ENCODE results near the gene TRPM3.

Gene TRPM3

DNA sequence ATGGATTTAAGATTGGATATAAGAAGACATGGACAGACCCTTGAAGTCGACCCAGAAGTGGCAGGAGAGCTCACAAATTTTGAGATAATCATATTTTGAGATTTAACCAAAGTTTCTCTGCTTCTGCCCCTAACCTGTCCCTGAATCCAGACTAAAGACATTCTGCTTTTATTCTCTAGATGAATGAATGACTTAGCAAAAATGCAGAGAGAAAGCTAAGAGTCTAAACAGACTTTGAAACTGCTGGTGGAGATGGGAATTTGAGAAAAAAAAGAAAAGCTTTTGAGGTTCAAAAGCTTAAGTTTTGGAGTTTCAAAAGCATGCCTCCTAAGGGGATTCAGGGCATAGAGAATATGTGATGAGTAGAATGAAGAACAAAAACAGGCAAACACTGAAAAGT lies 621.8 kb downstream of the TRPM3 start:
- no peak for DNase-seq

DNA sequence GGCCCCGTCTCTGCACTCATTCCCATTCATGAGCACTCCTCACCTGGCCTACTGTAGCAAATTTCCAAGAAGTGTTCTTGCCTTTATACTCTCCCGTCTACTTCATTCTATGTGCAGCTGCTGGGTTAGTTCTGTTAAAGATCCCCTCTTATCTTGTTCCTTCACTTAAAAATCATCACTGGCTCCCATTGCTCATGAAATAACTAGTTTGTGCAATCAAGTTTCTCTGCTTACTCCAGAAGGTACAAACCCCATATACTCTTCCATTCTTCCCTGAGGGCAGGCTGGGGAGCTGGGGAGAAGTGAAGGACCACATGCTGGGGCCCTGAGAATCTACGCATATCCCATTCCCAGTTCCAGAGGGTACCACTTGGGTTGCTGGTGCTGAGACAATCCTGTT lies 622.6 kb downstream of the TRPM3 start:
- no peak for DNase-seq

DNA sequence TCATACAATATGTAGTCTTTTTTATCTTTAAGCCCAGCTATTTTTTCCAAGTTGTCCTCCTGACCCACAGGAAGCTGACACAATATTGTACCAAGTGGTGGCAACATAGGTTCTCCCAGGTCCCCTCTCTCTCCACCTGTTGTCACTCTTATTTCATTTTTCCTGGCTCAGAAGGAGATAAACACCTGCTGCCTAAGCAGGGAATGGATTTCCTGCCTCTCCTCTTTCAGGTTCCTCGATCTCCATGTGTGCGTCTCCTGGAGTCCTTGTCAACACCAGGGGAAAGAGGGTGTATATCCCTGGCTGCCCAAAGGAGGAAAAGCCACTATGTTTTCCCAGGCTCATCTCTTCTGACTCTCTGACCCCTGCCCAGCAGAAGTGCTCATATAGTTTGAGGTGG lies 625.2 kb downstream of the TRPM3 start:
- no peak for DNase-seq

DNA sequence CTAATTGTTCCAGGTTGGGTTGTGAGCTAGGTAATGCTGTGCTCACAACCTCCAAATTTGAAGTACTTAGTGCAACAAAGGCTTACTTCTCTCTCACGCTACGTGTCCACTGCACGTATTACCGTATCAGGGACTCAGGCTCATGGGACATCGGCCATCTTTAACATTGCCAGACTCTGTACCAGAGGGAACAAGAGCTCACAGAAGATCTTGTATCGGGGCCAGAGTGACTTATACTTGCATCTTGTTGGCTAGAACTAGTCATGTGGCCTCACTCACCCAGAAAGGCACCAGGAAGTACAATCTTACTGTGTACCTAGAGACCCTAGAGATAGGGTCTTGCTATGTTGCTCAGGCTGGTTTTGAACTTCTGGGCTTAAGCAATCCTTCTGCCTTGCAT lies 625.9 kb downstream of the TRPM3 start:
- DNase-seq = no peak

DNA sequence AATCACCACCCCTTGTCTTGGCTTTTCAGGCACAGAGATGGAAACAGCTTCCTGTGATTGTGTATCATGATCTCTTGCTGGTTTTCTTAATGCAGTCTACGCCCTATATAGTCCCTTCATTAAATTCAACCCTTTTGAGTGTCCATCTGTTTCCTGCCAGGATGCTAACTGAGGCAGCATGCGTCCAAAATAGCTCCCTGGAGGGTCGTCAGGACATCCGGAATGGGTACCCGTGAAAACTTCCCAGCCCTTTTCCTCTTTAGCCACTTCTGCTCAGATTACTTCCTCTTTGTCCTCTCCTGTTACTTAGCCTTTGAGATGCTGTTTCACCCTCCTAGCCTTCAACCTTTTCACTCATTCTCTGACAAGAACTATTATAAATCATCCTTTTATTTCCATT lies 627.2 kb downstream of the TRPM3 start:
- no peak for DNase-seq

DNA sequence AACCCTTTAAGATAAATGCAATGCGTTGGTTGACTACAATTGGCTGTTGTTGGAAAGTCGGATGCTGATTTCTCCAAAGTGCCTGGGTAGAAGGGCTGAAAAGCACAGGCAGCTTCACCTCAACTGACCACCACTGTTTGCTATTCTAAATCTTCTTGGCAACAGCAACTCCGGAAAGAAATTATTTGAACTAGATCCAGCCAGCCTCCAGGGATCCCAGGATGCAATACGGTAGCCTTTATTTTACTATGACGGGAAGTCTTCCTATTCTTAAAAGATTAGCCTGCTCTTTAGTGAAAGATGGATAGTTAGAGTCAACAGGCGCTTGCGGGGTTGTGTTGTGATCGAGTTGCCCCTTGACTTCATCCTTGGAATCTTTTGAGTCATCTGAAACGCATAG lies 628.4 kb downstream of the TRPM3 start:
- DNase-seq = no peak

DNA sequence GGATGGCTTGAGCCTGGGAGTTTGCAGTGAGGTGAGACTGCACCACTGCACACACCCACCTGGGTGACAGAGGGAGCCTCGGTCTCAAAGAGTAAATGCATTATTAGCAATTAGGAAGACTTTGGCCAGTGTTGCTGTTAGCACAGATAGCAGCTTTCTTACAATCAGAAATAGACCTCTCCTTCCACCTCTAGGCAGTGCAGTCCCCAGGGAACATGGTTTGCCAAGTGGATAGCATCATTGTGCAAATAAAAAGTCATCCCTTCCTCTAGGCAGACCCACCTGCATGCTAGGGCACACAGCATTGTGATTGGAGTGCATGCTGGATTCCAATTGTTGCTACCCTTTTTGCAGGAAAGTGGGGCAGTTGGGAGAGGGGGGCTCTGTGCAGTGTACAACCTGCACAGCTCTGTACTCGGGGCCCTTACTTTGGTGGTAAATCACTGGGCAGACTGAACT lies 629.1 kb downstream of the TRPM3 start:
- no peak for DNase-seq

DNA sequence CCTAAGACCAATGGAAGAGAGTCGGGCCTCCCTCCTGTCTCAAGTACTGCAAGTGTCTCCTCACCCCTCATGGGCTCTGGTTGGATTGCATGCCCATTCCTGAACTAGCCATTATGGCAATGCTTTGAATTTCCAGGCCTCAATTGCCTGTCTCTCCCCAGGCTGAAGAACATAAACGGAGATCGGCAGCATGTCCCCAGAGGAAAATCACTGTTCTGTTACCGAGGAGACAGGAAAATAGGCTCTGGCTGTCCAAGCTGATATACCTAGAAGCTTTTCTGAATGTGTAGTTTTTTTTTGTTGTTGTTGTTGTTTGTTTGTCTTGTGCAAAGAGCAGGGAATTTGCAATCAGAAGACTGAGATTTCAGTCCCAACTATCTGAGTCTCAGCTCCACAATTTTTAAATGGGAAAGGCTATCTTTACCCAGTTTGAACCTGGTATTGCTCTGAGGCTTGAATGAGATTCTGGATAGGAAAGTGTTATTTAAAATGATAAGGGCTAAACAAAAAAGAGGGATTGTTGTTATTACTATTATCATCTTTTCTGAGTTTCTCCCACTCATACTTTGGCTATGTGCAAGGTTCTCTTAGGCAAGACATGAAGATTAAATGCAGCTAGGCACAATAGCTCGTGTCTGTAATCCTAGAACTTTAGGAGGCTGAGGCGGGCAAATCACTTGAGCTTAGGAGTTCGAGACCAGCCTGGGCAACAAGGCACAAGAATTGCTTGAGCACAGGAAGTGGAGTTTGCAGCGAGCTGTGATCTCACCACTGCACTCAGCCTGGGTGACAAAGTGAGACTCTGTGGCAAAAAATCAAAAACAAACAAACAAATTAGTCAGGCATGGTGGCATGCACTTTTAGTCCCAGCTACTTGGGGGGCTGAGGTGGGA lies 629.7 kb downstream of the TRPM3 start:
- DNase-seq = no peak

DNA sequence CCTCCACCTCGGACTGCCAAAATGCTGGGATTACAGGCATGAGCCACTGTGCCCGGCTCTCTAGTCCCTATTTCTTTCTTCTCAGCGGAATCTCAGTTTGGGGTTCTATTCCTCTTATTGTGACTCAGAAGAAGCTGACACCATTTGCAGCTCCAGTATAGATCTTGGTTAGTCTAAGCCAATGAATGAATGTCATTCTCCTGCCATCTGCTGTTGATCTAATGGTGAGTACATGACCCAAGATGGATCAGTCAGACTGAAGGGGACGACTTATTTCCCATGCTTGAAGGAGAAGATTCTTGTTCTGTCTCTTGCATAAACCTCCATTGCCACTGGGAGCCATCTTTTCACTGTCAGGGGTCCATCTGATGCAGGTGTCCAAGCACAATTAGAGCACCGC lies 630.9 kb downstream of the TRPM3 start:
- DNase-seq = no peak

DNA sequence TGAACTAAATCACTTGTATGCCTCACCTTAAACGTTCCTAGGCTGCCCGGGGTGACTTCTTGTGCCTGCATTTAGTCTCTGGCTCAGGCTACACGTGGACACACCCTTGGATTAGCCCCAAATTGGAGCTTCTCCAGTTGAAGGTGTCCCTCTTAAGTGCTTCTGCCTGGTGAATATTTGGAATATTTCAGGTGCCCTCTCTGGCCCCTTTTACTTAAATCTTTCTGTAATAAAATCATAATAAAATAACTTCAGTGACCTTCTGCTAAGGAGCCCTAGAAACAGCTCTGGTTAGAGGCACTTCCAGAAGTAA lies 632.7 kb downstream of the TRPM3 start:
- no peak for DNase-seq

DNA sequence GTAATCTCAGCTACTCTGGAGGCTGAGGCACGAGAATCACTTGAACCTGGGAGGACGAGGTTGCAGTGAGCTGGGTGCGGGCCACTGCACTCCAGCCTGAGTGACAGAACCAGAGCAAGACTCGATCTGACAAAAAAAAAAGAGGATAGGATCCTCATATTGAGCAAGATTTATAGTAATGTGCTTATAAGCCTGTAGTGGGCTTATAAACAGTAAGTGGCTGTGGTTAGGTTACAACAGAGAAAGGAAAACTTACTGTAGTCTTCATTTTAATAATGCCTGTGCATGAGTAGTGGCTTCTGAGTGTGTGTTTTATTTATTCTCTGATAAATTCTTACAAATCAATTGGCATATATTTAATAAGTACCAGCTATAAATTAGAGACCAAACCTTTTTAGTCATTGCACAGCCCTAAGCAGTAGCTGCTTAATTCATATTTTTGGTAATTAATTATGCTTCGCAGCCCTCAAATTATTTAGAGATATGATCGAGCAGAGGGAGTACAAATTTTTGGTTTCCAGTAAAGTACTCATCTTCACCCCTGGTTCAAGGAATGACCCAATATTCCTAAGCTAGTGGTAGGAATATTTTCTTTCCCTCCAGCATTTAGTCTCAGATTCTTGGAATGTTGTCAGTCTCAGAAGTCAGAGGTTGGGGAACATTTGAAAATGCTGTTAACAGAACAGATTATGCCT lies 633.2 kb downstream of the TRPM3 start:
- no peak for DNase-seq

DNA sequence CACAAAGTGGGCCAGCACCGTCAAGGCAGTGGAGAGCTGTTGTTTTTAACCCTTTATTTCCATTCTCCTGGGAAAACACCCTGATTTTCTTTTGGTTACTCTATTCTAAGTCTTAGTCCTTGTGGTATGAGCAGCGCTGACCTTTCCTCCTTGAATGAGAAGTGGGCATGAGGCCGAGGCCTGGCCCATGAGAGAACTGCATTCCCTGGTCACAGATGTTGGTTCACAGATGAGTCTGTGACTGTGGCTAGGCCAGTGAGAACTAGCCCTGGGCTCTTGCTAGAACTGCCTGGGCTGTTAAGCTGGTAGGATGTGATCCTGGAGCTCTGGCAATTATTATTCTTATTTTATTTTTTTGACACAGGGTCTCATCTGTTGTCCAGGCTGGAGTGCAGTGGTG lies 635.3 kb downstream of the TRPM3 start:
- no peak for DNase-seq

DNA sequence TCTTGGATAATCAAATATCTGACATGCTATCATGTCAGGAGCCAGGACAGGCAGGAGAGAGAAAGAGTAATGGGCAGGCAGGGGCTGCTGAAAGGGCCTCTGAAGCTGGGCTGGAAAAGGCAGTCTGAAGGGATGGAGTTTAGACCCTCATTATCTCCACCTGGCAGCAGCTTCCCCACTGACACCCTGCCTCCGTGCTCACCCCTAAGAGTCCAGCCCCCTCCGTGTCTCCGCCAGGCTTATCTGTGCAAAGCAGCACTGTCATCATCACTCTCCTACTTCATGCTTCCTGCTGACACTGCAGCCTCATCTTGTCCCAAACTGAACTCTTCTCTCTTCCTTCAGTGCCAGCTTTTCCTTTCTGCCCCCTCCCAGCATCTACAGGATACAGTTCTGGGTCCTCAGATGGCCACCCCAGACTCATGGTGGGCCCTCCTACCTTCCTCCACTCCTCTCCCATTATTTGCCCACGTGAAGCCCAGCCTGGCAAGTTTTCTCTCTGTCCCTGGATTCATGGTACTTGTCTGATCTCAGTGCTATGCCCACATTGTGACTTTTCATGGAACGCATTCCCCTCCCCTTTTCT lies 636.1 kb downstream of the TRPM3 start:
- no peak for DNase-seq

DNA sequence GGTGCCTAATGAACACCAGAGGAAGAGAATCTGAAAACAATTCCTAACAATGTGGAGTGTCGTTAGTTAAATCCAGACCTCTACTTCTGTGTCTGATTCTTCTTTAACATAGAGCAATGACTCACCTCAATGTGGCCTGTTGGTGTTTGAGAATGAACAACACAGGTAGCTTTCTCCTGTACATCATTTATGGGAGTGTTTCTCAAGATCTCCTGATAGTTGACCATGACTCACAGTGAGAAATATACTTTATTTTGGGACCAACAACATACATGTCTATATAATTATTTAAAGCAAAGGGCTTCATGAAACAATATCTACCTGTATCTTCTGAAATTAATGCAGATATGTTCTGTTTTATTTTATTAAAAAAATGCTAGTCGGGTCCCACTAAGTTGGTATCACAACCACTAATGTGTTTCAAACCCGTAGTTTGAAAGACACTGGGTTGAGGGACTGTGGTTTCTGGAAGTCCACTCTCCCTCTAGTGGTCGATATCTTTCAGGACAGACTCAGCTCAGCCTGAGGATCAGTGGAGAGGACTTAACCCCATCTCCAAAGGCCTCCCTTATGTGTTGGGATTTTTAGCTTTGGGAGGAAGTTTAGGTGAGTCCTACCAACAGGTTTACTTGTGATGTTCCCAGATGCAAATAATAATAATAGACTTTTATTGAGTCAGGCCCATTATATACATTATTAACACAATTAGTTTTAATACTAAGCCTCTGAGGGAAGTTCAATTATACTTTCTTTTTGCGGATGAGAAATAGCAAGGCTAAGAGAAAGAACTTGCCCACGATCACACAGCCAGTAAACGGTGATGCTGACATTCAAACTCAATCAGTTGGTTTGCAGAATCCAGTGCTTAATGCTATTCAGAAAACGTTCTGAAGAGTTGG lies 636.9 kb downstream of the TRPM3 start:
- DNase-seq = no peak

DNA sequence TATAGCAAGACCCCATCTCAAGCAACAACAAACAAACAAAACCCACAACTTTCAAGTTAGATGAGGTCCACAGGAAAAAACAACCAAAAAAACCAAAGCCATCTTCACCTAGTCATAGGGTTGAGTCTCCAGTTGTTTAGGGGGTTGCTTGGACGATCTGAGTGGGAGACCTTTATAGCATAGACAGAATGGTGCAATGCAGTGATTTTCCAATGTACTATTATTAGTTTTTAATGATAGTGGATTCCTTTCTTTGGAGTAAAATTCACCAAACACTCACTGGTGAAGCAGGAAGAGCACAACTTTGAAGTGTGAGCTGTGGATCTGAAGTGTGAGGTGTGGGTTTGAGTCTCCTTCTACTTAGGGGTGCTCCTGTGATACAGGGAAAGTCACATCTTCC lies 640.0 kb downstream of the TRPM3 start:
- no peak for DNase-seq

DNA sequence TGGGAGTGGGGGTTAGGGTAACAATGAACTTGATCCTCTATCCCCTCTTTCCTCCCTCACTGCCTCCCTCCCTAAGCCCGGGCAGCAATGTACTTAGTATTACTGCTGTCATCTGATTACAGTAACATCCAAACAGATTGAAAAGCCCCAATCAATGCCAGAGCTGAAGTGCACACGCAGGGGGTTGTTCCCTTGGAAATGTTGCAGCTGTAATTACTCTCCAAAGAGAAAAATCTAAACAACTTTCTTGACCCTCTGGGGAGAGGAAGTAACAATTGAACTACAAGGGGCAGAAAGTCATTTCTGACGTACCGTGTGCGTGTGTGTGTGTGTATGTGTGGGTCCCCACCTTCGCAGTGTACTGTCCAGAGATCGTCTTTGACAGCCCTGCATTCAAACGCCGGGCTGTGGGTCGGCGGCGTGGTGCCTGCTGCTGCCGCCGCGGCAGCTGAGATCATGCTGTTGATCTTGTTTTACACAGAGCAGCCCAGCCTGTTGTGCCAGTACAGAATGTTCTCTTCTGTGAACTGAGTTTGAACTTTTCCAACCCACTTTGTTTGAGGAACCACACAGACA lies 640.9 kb downstream of the TRPM3 start:
- no peak for DNase-seq

DNA sequence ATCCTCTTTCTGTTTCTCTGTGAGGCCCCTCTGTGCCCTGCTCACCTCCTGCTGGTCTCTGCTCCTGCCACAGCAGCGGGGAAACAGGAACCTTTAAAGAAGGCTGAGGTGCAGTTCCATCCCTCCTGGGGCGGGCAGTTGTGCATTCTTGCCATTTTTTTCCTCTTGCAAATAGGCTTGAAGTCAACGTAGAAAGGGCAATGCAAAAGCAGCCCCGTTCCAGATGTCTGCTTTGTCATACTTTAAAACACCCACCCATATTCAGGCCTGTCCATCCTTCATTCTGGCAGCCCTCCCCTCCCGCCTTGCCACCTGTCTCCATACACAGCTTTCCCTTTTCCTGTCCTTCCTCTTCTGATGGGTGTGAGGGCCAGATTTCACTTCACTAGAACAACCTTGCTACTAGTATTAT lies 641.5 kb downstream of the TRPM3 start:
- DNase-seq = no peak
